ENCODE results near the gene DLGAP1.

DNA sequence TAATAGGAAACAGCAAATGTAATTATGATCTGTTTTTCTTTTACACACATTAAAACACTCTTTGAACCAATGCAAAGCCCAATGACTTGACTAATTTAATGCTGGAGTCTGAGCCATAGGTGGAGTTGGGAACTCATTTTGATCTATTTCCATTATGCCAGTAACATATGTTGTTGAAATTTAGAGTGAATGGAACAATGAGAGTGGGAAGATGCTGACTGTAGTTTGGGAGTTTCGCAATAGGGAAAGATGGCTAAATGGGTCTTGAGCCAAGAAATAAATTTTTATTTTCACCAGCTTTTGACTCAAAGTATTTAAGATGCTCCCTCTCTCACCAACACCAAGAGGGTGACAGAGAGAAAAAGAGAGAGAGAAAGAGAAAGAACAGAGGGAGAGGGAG, 246.7 kb downstream of the DLGAP1 start:
- TF ChIP-seq FOXA1 (IDR thresholded peaks at IDR 0.05), result no peak
- TF ChIP-seq YY1 (IDR thresholded peaks at IDR 0.05), result no peak
- TF ChIP-seq, protein P1, sequence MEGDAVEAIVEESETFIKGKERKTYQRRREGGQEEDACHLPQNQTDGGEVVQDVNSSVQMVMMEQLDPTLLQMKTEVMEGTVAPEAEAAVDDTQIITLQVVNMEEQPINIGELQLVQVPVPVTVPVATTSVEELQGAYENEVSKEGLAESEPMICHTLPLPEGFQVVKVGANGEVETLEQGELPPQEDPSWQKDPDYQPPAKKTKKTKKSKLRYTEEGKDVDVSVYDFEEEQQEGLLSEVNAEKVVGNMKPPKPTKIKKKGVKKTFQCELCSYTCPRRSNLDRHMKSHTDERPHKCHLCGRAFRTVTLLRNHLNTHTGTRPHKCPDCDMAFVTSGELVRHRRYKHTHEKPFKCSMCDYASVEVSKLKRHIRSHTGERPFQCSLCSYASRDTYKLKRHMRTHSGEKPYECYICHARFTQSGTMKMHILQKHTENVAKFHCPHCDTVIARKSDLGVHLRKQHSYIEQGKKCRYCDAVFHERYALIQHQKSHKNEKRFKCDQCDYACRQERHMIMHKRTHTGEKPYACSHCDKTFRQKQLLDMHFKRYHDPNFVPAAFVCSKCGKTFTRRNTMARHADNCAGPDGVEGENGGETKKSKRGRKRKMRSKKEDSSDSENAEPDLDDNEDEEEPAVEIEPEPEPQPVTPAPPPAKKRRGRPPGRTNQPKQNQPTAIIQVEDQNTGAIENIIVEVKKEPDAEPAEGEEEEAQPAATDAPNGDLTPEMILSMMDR (IDR thresholded peaks at IDR 0.05; ENCODE audit: low read depth, low read length, missing input control), result no peak
- TF ChIP-seq, protein P2, sequence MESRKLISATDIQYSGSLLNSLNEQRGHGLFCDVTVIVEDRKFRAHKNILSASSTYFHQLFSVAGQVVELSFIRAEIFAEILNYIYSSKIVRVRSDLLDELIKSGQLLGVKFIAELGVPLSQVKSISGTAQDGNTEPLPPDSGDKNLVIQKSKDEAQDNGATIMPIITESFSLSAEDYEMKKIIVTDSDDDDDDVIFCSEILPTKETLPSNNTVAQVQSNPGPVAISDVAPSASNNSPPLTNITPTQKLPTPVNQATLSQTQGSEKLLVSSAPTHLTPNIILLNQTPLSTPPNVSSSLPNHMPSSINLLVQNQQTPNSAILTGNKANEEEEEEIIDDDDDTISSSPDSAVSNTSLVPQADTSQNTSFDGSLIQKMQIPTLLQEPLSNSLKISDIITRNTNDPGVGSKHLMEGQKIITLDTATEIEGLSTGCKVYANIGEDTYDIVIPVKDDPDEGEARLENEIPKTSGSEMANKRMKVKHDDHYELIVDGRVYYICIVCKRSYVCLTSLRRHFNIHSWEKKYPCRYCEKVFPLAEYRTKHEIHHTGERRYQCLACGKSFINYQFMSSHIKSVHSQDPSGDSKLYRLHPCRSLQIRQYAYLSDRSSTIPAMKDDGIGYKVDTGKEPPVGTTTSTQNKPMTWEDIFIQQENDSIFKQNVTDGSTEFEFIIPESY (IDR thresholded peaks at IDR 0.05), result no peak
- no peak for TF ChIP-seq EGR1 (IDR thresholded peaks at IDR 0.05; ENCODE audit: low read depth in 2 of 2)
- TF ChIP-seq, protein P3, sequence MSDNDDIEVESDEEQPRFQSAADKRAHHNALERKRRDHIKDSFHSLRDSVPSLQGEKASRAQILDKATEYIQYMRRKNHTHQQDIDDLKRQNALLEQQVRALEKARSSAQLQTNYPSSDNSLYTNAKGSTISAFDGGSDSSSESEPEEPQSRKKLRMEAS (IDR thresholded peaks at IDR 0.05), result no peak
- TF ChIP-seq RAD21 (IDR thresholded peaks at IDR 0.05), result no peak
- TF ChIP-seq GABPA (IDR thresholded peaks at IDR 0.05 in 1 of 2, conservative IDR thresholded peaks at IDR 0.05 in 1 of 2), result no peak
- no peak for TF ChIP-seq TAF1 (conservative IDR thresholded peaks at IDR 0.05)
- TF ChIP-seq JUND (IDR thresholded peaks at IDR 0.05), result no peak
- TF ChIP-seq, protein P4, sequence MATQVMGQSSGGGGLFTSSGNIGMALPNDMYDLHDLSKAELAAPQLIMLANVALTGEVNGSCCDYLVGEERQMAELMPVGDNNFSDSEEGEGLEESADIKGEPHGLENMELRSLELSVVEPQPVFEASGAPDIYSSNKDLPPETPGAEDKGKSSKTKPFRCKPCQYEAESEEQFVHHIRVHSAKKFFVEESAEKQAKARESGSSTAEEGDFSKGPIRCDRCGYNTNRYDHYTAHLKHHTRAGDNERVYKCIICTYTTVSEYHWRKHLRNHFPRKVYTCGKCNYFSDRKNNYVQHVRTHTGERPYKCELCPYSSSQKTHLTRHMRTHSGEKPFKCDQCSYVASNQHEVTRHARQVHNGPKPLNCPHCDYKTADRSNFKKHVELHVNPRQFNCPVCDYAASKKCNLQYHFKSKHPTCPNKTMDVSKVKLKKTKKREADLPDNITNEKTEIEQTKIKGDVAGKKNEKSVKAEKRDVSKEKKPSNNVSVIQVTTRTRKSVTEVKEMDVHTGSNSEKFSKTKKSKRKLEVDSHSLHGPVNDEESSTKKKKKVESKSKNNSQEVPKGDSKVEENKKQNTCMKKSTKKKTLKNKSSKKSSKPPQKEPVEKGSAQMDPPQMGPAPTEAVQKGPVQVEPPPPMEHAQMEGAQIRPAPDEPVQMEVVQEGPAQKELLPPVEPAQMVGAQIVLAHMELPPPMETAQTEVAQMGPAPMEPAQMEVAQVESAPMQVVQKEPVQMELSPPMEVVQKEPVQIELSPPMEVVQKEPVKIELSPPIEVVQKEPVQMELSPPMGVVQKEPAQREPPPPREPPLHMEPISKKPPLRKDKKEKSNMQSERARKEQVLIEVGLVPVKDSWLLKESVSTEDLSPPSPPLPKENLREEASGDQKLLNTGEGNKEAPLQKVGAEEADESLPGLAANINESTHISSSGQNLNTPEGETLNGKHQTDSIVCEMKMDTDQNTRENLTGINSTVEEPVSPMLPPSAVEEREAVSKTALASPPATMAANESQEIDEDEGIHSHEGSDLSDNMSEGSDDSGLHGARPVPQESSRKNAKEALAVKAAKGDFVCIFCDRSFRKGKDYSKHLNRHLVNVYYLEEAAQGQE (IDR thresholded peaks at IDR 0.05), result no peak
- TF ChIP-seq SP1 (IDR thresholded peaks at IDR 0.05), result no peak

Data from liver (tissue), 3 donors.